Transverse colon (tissue), 4 donors: ENCODE data around the gene IL22RA2.

ENCODE experiments used
- CTCF ChIP-seq, 5 experiments: fragments of 200-600 bp in 3 of 5; fragments of 450-650 bp in 2 of 5; sonication (generic) in 3 of 5; IDR thresholded peaks; 1 replicate in 2 of 5; 2 replicates in 3 of 5; pipeline ENCODE4 v1.5.1; 2016 to 2017; ENCODE audit warnings: antibody characterized with exemption in 5 of 5, inconsistent platforms in 3 of 5, mild to moderate bottlenecking in 2 of 5, moderate library complexity in 1 of 5
- EP300 ChIP-seq: sonication (generic); formaldehyde crosslinking; IDR thresholded peaks from one replicate; pipeline ENCODE4 v1.6.1; 2017; ENCODE audit warnings: antibody characterized with exemption, low read depth
- POLR2A ChIP-seq: fragments of 450-650 bp; IDR thresholded peaks from one replicate; pipeline ENCODE4 v1.6.1; 2016; ENCODE audit warnings: antibody characterized with exemption, mild to moderate bottlenecking, moderate library complexity
- POLR2AphosphoS5 ChIP-seq, 3 donors: sonication (generic); formaldehyde crosslinking; IDR thresholded peaks; one replicate each; pipeline ENCODE4 v1.6.1; 2016; ENCODE audit warnings: antibody characterized with exemption in 3 of 3

- TF ChIP-seq EP300 (no peak), CTCF (IDR thresholded peaks at IDR 0.05) (no peak), POLR2A (no peak), POLR2AphosphoS5 (IDR thresholded peaks at IDR 0.05) (no peak)
These were observed 76.4 kb downstream of the IL22RA2 start for GRCh38 chr6:137097057-137097456.
